ENCODE results near the gene SH3BP4. TPM values are rescaled to one million over a fixed set of nuclear protein-coding genes. Genes with fewer than 3 reads are reported as not detected.

SH3BP4 gene
- total RNA-seq, 4 donors from 2014 or later = 11.0 to 22.9 (median 18.7) TPM

DNA sequence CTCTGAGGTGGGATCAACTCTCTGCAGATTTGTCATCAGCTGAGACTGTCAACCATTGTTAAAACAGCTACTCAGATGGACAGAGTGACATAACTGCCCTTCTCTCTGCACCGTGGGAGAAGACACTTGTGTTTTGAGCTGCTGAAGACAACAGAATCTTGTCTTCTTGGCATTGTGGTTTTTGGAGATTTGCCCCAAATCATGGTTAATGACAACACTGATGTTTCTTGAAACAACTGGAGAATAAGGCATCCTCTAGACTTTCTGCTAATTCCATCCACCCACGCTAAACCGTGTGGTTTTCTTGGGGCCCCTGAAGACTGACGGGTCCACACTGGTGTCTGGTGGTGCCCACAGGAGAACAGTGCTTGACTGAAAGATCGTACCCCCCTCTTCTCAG lies 39.5 kb downstream of the SH3BP4 start:
- H3K9me3 ChIP-seq = no peaks in the 10 kb centered on the region
- 67% methylated on average over 3 to 4 of the region's 5 CpGs for WGBS, 2 donors
- H3K4me3 ChIP-seq = no peak overlapping the region
- H3K27ac ChIP-seq = no peak overlapping the region
- TF ChIP-seq POLR2A (IDR thresholded peaks at IDR 0.05) = no peak
- TF ChIP-seq, protein P1, sequence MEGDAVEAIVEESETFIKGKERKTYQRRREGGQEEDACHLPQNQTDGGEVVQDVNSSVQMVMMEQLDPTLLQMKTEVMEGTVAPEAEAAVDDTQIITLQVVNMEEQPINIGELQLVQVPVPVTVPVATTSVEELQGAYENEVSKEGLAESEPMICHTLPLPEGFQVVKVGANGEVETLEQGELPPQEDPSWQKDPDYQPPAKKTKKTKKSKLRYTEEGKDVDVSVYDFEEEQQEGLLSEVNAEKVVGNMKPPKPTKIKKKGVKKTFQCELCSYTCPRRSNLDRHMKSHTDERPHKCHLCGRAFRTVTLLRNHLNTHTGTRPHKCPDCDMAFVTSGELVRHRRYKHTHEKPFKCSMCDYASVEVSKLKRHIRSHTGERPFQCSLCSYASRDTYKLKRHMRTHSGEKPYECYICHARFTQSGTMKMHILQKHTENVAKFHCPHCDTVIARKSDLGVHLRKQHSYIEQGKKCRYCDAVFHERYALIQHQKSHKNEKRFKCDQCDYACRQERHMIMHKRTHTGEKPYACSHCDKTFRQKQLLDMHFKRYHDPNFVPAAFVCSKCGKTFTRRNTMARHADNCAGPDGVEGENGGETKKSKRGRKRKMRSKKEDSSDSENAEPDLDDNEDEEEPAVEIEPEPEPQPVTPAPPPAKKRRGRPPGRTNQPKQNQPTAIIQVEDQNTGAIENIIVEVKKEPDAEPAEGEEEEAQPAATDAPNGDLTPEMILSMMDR (IDR thresholded peaks at IDR 0.05) = no peak
- DNase-seq = no peak
- intact Hi-C loops (cut with DNase I) = no loop called here
- H3K36me3 ChIP-seq = peaks cover 0 to 11% (median 0%) of the 10 kb centered on the region in 3 donors
- no peaks in the 10 kb centered on the region for H3K27me3 ChIP-seq
- H3K4me1 ChIP-seq = peaks cover 0 to 54% (median 6%) of the 10 kb centered on the region in 3 donors

DNA sequence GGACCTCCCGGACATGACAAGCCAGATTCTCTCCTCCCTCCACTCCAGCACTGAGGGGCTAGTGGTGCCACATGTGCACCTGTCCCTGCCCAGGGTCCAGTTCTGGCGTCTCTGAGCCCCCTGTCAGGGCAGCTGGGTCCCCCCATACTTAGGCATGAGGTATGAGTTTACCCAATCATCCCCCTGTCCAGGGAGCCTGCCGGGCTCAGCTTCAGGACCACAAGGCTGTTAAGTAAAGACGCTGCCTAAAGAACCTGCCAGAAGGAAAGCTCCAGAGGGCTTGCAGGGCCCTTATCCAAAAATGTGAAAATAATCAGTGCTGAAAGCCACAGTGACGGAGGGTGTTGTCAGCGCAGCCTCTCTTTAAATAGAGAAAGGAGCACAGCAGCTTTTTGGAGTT lies 40.0 kb downstream of the SH3BP4 start:
- H3K27me3 ChIP-seq = no peaks in the 10 kb centered on the region
- intact Hi-C loops (cut with DNase I) = no loop called here
- no peak overlapping the region for H3K4me3 ChIP-seq
- TF ChIP-seq POLR2A (IDR thresholded peaks at IDR 0.05) = no peak
- TF ChIP-seq, protein P1 (IDR thresholded peaks at IDR 0.05) = no peak
- no peak overlapping the region for H3K27ac ChIP-seq
- DNase-seq = no peak
- H3K9me3 ChIP-seq = no peaks in the 10 kb centered on the region
- H3K36me3 ChIP-seq = peaks cover 0 to 16% (median 0%) of the 10 kb centered on the region in 3 donors
- peaks cover 0 to 54% (median 6%) of the 10 kb centered on the region in 3 donors for H3K4me1 ChIP-seq
- 83 to 94% methylated on average over 2 of the region's 6 CpGs for WGBS, 2 donors

DNA sequence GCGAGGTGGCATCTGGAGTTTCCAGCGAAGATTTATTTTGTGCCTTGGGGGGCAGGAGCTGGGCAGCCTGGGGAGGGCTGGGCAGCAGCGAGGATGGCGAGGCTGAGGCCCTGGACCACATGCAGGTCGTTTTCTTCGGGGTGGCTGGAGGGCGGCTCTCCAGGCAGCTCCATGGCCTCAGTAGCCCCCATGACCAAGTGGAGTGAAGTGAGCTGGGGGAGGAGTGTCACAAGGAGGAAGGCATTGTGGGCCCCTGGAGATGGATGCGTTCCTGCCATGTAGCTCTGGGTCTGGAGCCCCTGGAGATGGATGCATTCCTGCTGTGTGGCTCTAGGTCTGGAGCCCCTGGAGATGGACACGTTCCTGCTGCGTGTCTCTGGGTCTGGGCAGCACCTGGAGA lies 40.4 kb downstream of the SH3BP4 start:
- H3K27ac ChIP-seq = no peak overlapping the region
- no peak overlapping the region for H3K4me3 ChIP-seq
- intact Hi-C loops (cut with DNase I) = no loop called here
- TF ChIP-seq, protein P1 (IDR thresholded peaks at IDR 0.05) = no peak
- TF ChIP-seq POLR2A (IDR thresholded peaks at IDR 0.05) = no peak
- WGBS, 2 donors = 77 to 80% methylated on average over 7 to 10 of the region's 10 CpGs
- H3K36me3 ChIP-seq = peaks cover 0 to 20% (median 0%) of the 10 kb centered on the region in 3 donors
- DNase-seq = no peak
- H3K9me3 ChIP-seq = no peaks in the 10 kb centered on the region
- no peaks in the 10 kb centered on the region for H3K27me3 ChIP-seq
- peaks cover 0 to 54% (median 6%) of the 10 kb centered on the region in 3 donors for H3K4me1 ChIP-seq

DNA sequence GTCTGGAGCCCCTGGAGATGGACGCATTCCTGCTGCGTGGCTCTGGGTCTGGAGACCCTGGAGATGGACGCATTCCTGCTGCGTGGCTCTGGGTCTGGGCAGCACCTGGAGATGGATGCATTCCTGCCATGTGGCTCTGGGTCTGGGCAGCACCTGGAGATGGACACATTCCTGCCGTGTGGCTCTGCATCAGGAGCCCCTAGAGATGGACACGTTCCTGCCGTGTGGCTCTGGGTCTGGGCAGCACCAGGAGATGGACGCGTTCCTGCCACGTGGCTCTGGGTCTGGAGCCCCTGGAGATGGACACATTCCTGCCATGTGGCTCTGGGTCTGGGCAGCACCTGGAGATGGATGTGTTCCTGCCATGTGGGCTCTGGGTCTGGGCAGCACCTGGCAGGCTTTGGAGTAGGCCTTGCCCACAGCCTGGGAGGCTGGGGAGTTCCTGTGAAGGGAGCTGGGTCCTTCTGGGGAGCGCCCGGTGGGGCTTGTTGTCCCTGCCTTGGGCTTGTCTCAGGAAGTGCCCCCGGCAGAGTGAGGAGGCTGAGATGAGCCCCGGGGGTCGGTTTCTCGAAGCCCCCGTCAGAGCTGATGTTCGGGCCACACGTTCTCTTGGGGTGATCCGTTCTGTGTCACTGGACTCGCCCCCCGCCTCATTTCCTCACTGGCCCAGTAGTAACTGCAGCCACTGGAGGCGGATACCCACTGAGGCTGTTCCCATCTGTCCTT lies 41.0 kb downstream of the SH3BP4 start:
- Histone ChIP-seq H3K9me3 (no peaks in the 10 kb centered on the region), H3K4me3 (no peak overlapping the region), H3K27ac (no peak overlapping the region), H3K27me3 (no peaks in the 10 kb centered on the region), H3K4me1 (peaks cover 0 to 54% (median 6%) of the 10 kb centered on the region in 3 donors), H3K36me3 (peaks cover 0 to 24% (median 0%) of the 10 kb centered on the region in 3 donors)
- intact Hi-C loops (cut with DNase I) = no loop called here
- WGBS, 2 donors = 94 to 95% methylated on average over 9 to 14 of the region's 23 CpGs
- DNase-seq = no peak
- TF ChIP-seq POLR2A (IDR thresholded peaks at IDR 0.05) = no peak
- TF ChIP-seq, protein P1 (IDR thresholded peaks at IDR 0.05) = no peak

DNA sequence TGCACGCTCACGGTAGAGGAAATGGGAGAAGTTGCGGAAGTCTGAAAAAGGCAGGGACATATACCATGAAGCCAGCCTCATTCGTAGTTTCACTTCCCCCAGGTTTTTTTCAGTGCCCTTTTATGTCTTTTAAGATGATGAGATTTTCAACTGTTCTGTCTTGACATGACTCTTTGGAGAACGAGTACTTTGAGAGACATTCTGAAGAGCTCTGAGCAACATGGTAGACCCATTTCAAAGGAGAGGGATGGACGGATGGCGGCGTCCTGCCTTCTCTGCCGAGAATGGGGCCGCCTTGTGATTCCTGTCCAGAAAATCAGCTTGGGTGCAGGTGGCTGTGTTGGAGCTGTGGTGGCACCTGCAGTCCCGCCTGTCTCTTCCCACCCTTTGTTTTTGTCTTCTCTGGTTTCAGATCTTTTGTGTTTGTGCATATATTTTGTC lies 41.7 kb downstream of the SH3BP4 start:
- no peaks in the 10 kb centered on the region for H3K9me3 ChIP-seq
- H3K36me3 ChIP-seq = peaks cover 0 to 32% (median 0%) of the 10 kb centered on the region in 3 donors
- peaks cover 0 to 51% (median 6%) of the 10 kb centered on the region in 3 donors for H3K4me1 ChIP-seq
- no peaks in the 10 kb centered on the region for H3K27me3 ChIP-seq
- intact Hi-C loops (cut with DNase I) = no loop called here
- DNase-seq = no peak
- H3K27ac ChIP-seq = no peak overlapping the region
- 72 to 82% methylated on average over 8 to 11 of the region's 11 CpGs for whole genome bisulfite sequencing, 2 donors
- H3K4me3 ChIP-seq = no peak overlapping the region
- TF ChIP-seq POLR2A (IDR thresholded peaks at IDR 0.05) = no peak
- TF ChIP-seq, protein P1 (IDR thresholded peaks at IDR 0.05) = no peak

All from esophagus squamous epithelium (tissue), 5 donors.